DND-41 (cell line): Measurements from ENCODE around the gene AP5B1.
"Not testable (repeated sequence)": the region's sequence is repeated elsewhere in the genome, so short reads cannot be mapped to it uniquely, and the experiment has no call there.

ENCODE experiments used
- ATAC-seq: fragments of 200-7000 bp; cut with Tn5 transposase; 3 replicates; pipeline ENCODE4 v1.9.1; 2021; ENCODE audit warnings: low read depth; ENCODE audit not compliant: insufficient read depth
- DNase-seq: peaks from one replicate; pipeline ENCODE4 v3.0.0-alpha.2; 2020
- H2AFZ ChIP-seq: 2 replicates; pipeline ENCODE4 v1.6.0; 2012; ENCODE audit warnings: low read depth, low read length
- H3K27ac ChIP-seq: 2 replicates; pipeline ENCODE4 v1.5.1; 2012; ENCODE audit warnings: low read length, inconsistent platforms
- H3K27me3 ChIP-seq: fragments of 200-600 bp; sonication (generic); 2 replicates; pipeline ENCODE4 v1.6.0; 2012; ENCODE audit warnings: low read length, mild to moderate bottlenecking, inconsistent platforms; ENCODE audit not compliant: insufficient read depth, poor library complexity
- H3K36me3 ChIP-seq: 2 replicates; pipeline ENCODE4 v1.5.1; 2012; ENCODE audit warnings: low read length, inconsistent platforms; ENCODE audit not compliant: insufficient read depth
- H3K4me1 ChIP-seq: 2 replicates; pipeline ENCODE4 v1.5.1; 2012; ENCODE audit warnings: mild to moderate bottlenecking, low read length; ENCODE audit not compliant: insufficient read depth
- H3K4me2 ChIP-seq: 2 replicates; pipeline ENCODE4 v1.6.0; 2012; ENCODE audit warnings: mild to moderate bottlenecking, moderate library complexity, low read length, inconsistent platforms; ENCODE audit not compliant: insufficient read depth
- H3K4me3 ChIP-seq, 2 experiments: fragments of 200-600 bp in 1 of 2; shearing (Covaris generic) in 1 of 2; 2 replicates each; pipeline ENCODE4 v1.5.1; 2012 to 2016; ENCODE audit warnings: inconsistent platforms in 2 of 2, low read length in 2 of 2, mild to moderate bottlenecking in 2 of 2, low read depth in 1 of 2, moderate library complexity in 1 of 2
- H3K79me2 ChIP-seq: 2 replicates; pipeline ENCODE4 v1.6.0; 2012; ENCODE audit warnings: low read length, inconsistent platforms; ENCODE audit not compliant: insufficient read depth
- H3K9ac ChIP-seq: 2 replicates; pipeline ENCODE4 v1.6.0; 2012; ENCODE audit warnings: low read depth, mild to moderate bottlenecking, inconsistent platforms, low read length, moderate library complexity
- H3K9me3 ChIP-seq: 2 replicates; pipeline ENCODE4 v1.5.1; 2012; ENCODE audit warnings: low read length, moderate library complexity, mild to moderate bottlenecking, inconsistent platforms; ENCODE audit not compliant: insufficient read depth, severe bottlenecking
- H4K20me1 ChIP-seq: 2 replicates; pipeline ENCODE4 v1.6.0; 2012; ENCODE audit warnings: low read length; ENCODE audit not compliant: insufficient read depth
- EZH2 ChIP-seq: IDR thresholded peaks from 3 replicates; pipeline ENCODE4 v1.6.1; 2012; ENCODE audit warnings: borderline replicate concordance, low read depth, mild to moderate bottlenecking, moderate library complexity, low read length, inconsistent platforms; ENCODE audit not compliant: severe bottlenecking
- TF ChIP-seq, protein P1 (sequence below): IDR thresholded peaks from 2 replicates; pipeline ENCODE4 v1.5.1; 2012; ENCODE audit warnings: borderline replicate concordance, low read length, moderate library complexity, mild to moderate bottlenecking; ENCODE audit not compliant: poor library complexity, severe bottlenecking; ENCODE audit errors: extremely low read depth

Gene AP5B1

GRCh38 chr11:65764434-65764833 is 16.3 kb downstream of the AP5B1 start:
- DNase-seq (no peak), ATAC-seq (no peak)
- Histone ChIP-seq H3K27me3 (no peaks in the 10 kb centered on the region), H3K36me3 (no peaks in the 10 kb centered on the region), H3K4me1 (no peaks in the 10 kb centered on the region), H3K27ac (no peak overlapping the region), H3K9ac (no peak overlapping the region), H3K4me2 (no peak overlapping the region), H2AFZ (no peak overlapping the region), H4K20me1 (no peaks in the 10 kb centered on the region), H3K79me2 (no peaks in the 10 kb centered on the region), H3K9me3 (no peaks in the 10 kb centered on the region), H3K4me3 (no peak overlapping the region)
- TF ChIP-seq EZH2 = no peak
- TF ChIP-seq, protein P1, sequence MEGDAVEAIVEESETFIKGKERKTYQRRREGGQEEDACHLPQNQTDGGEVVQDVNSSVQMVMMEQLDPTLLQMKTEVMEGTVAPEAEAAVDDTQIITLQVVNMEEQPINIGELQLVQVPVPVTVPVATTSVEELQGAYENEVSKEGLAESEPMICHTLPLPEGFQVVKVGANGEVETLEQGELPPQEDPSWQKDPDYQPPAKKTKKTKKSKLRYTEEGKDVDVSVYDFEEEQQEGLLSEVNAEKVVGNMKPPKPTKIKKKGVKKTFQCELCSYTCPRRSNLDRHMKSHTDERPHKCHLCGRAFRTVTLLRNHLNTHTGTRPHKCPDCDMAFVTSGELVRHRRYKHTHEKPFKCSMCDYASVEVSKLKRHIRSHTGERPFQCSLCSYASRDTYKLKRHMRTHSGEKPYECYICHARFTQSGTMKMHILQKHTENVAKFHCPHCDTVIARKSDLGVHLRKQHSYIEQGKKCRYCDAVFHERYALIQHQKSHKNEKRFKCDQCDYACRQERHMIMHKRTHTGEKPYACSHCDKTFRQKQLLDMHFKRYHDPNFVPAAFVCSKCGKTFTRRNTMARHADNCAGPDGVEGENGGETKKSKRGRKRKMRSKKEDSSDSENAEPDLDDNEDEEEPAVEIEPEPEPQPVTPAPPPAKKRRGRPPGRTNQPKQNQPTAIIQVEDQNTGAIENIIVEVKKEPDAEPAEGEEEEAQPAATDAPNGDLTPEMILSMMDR = no peak

- ATAC-seq, H2AFZ ChIP-seq, H3K79me2 ChIP-seq, H3K4me2 ChIP-seq, H3K36me3 ChIP-seq, H3K4me1 ChIP-seq, H3K27ac ChIP-seq, H3K9ac ChIP-seq, H3K27me3 ChIP-seq, H4K20me1 ChIP-seq, H3K4me3 ChIP-seq, H3K9me3 ChIP-seq, DNase-seq: not testable (repeated sequence)
These were observed 18.0 kb downstream of the AP5B1 start for GRCh38 chr11:65762816-65763215.

DNA sequence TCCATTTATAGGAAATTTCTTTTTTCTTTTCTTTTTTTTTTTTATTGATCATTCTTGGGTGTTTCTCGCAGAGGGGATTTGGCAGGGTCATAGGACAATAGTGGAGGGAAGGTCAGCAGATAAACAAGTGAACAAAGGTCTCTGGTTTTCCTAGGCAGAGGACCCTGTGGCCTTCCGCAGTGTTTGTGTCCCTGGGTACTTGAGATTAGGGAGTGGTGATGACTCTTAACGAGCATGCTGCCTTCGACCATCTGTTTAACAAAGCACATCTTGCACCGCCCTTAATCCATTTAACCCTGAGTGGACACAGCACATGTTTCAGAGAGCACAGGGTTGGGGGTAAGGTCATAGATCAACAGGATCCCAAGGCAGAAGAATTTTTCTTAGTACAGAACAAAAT is 18.6 kb downstream of the AP5B1 start:
- not testable (repeated sequence) for H3K4me1 ChIP-seq, H3K4me2 ChIP-seq, H2AFZ ChIP-seq, H3K27ac ChIP-seq, H3K9me3 ChIP-seq, H4K20me1 ChIP-seq, ATAC-seq, DNase-seq, H3K9ac ChIP-seq, H3K36me3 ChIP-seq, H3K27me3 ChIP-seq, H3K4me3 ChIP-seq, H3K79me2 ChIP-seq

GRCh38 chr11:65745049-65745448 is 35.7 kb downstream of the AP5B1 start:
- H3K9me3 ChIP-seq = no peaks in the 10 kb centered on the region
- H2AFZ ChIP-seq = no peak overlapping the region
- peaks cover 18% of the 10 kb centered on the region for H3K27me3 ChIP-seq
- no peaks in the 10 kb centered on the region for H4K20me1 ChIP-seq
- DNase-seq (no peak), ATAC-seq (no peak)
- H3K4me1 ChIP-seq = no peaks in the 10 kb centered on the region
- H3K27ac ChIP-seq = no peak overlapping the region
- no peak overlapping the region for H3K4me3 ChIP-seq
- TF ChIP-seq EZH2 = no peak
- TF ChIP-seq, protein P1 = no peak
- no peaks in the 10 kb centered on the region for H3K36me3 ChIP-seq
- no peak overlapping the region for H3K9ac ChIP-seq
- H3K79me2 ChIP-seq = no peaks in the 10 kb centered on the region
- no peak overlapping the region for H3K4me2 ChIP-seq

DNA sequence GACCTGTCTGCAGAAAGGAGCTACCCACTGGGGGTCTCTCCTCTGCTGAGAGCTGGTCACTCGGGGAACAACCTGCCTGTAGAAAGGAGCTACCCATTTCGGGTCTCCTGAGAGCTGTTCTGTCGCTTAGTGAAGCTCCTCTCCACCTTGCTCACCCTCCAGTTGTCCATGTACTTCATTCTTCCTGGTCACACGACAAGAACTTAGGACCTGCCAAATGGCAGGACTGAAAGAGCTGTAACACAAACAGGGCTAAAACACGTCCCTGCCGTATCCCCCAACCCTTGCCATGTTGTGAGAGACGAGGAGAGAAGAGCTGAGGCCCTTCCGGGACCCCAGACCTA is 36.1 kb downstream of the AP5B1 start:
- Histone ChIP-seq H3K4me1 (no peaks in the 10 kb centered on the region), H3K36me3 (no peaks in the 10 kb centered on the region), H3K79me2 (no peaks in the 10 kb centered on the region), H3K27ac (no peak overlapping the region), H4K20me1 (no peaks in the 10 kb centered on the region), H3K4me2 (no peak overlapping the region), H3K4me3 (no peak overlapping the region), H3K9me3 (no peaks in the 10 kb centered on the region), H3K27me3 (peaks cover 18% of the 10 kb centered on the region), H2AFZ (no peak overlapping the region), H3K9ac (no peak overlapping the region)
- TF ChIP-seq, protein P1 = no peak
- no peak for TF ChIP-seq EZH2
- ATAC-seq (no peak), DNase-seq (no peak)
